GM19372 (cell line): ENCODE data around the gene USP40.

Experiments
- ATAC-seq: cut with Tn5 transposase; IDR thresholded peaks from one replicate; pipeline ENCODE4 v1.9.1; 2021; ENCODE audit warnings: mild to moderate bottlenecking, low read depth, moderate library complexity; ENCODE audit not compliant: unreplicated experiment

The USP40 gene

DNA sequence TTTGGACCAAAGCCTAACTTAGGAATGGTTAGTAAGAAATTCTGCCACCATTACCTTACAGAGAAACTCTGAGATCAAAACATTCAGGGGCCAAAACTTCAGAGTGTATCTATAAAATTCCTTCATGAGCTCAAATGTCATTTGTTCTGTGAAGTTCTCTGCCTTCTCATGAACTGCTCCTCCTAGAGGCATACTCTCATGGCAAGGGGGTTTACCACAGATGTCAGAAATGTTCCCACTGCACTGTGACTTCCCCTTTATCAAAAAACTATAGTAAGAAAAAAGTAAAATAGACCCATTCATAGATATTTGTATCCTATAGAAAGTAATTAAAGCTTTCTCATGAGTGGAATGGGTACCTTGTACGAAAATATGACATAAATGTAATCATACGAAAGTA is 68.5 kb downstream of the USP40 start:
- no peak for ATAC-seq

DNA sequence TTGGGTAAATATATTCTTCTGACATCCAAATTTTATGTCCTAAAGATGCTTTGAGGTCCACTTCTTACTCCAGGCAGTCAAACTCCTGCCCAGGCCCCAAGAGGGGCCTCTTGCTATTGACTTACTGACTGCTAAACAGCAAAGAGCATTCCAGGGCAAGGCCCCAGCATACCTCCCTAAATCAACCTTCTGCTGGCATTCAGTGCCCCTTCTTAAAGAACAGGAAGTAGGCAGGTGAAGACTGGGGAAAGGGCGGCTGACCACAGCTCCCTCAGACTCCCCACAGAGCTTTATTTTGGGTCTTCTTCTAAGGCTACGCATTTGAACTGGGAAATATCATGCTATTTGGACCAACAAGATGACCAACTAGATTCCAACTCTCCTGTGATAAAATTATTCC is 68.9 kb downstream of the USP40 start:
- ATAC-seq = no peak

DNA sequence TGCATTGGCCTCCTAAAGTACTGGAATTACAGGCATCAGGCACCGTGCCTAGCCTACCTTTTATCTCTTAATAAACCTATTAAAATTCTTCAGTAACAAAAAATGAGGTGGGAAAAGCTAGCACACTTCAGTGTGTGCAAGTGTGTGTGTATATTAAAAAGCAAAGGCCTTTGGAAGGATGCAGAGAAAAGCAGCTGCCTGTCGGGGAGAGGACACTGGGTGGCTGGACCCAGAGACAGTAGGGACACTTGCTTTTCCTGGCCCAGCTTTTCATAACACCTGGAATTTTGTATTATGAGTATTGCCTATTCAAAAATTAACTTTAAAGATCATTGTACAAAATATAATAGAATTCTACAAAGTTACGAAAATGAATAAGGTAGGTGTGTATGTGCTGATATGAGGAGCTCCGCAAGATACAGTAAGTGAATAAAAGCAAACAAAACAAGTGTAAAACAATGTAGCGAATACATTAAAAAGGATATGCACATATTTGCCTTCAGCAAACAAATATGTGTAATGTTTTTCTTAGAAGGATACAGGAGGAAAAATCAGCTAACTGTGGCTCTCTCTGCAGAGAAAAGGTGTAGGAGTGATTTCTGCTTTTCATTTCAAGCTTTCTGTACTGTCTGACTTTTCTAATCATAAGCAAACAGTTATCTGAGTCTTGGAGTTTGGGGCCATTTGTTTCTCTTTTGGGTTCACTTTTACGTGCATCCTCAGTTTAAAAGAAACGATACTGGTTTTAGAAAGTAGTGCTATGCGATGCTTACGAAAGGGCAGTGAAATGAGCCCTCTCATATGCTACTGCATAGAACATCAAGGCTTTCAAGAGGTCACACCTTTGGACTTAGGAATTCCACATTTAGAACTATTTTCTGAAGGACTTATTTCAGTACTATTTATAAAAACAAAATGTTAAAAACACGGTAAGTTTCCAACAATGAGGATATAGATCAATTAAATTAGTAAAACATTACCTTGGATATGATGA is 70.8 kb downstream of the USP40 start:
- ATAC-seq = no peak

GRCh38 chr2:233492751-233493150 is 73.8 kb downstream of the USP40 start:
- ATAC-seq = no peak

DNA sequence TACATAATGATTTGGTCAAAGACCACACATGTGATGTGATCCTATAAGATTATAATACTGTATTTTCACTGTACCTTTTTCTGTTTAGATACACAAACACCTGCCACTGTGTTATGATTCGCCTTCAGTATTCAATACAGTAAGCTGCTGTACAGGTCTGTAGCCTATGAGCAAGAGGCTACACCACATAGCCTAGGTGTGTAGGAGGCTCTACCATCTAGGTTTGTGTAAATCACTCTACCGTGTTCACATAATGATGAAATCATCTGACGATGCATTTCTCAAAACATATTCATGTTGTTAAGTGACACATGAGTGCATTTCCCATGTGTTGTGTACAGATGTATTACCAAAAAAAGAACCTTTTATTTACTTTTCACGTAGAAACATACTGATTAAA is 74.5 kb downstream of the USP40 start:
- ATAC-seq = no peak

DNA sequence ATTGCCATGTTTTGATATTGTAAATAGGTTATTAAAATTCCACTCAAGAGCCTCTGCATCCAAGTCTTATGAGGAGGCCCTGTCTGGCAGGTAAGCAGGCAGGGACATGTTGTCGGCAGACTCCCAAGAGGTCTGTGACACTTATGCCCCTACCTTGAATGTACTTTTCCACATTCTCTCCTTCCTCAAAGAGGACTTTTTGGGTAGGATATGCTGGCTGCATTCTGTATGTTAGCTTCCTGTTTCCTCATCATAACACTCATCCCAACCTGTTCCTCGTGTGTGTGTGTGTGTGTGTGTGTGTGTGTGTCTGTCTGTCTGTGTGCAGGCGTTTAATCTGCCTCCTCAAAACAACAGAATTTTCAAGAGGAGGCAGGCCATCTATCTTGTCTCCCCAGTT is 75.3 kb downstream of the USP40 start:
- no peak for ATAC-seq

GRCh38 chr2:233490831-233491230 is 75.8 kb downstream of the USP40 start:
- no peak for ATAC-seq

GRCh38 chr2:233489666-233490065 is 76.9 kb downstream of the USP40 start:
- no peak for ATAC-seq

DNA sequence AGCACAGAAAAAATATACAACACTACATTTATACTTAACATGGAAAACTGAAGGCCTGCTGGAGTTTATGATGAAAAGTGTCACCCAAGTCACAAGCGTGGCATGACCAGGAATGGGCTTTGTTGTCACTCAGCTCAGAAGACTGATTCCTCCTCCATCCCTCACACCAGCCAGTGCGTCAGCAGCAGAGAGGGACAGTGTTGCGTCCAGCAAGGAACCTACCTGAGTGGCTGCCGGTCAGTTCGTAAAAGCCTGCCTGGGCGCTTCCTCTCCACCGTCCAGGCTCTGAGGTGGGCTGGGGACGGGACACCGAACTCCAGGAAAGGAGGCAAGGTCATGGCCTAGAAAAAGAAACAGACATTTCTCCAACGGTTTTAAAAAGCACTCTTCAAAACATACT is 77.4 kb downstream of the USP40 start:
- no peak for ATAC-seq

DNA sequence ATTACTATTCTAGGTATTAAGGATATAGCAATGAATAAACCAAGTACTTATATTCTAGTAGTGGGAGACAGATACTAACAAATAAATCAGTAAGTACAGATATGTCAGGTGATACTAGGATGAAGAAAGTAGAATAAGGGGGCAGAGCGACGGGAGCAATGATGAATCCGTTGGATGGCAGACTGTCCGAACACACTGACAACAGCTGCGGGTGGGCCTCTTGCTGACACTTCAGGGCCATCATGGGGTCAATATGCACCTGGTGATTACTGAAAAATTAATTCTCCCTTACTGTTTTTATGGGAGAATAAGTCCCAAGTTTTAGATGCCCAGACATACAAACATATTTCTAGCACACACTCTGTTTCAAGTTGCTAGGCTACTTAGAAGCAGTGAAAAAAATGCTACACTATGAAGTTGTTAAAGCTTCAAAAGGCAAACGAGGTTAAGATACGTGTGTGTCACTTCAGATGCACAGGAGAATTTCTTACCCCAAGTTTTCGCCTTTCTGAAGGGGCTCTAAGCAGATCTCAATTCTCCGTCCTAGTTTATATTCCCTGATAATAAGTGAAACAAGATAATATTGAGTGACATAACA is 78.7 kb downstream of the USP40 start:
- no peak for ATAC-seq

GRCh38 chr2:233486778-233487552 is 79.6 kb downstream of the USP40 start:
- ATAC-seq = no peak

- no peak for ATAC-seq
Observed at GRCh38 chr2:233486357-233486756, 80.2 kb downstream of the USP40 start.

DNA sequence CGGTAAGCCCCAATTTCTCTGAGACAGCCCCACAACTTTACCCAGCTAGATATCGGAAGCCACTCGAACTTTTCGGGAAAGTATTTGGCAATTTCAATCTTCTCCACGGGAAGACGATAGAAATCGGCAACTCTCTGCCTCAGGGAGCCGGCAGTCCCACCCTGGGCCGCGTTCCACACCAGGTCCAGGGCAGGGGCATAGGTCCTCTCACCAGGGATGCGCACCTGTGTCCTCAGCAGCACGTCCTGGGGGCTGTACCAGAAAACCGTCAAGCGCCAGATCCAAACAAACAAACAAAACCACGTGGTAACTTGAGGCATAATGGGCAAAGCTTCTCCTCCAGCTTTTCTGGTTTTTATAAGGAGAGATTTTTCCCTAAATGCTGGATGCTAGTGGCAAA is 80.9 kb downstream of the USP40 start:
- ATAC-seq = no peak

- ATAC-seq = no peak
Observed at GRCh38 chr2:233482616-233483015, 84.0 kb downstream of the USP40 start.

DNA sequence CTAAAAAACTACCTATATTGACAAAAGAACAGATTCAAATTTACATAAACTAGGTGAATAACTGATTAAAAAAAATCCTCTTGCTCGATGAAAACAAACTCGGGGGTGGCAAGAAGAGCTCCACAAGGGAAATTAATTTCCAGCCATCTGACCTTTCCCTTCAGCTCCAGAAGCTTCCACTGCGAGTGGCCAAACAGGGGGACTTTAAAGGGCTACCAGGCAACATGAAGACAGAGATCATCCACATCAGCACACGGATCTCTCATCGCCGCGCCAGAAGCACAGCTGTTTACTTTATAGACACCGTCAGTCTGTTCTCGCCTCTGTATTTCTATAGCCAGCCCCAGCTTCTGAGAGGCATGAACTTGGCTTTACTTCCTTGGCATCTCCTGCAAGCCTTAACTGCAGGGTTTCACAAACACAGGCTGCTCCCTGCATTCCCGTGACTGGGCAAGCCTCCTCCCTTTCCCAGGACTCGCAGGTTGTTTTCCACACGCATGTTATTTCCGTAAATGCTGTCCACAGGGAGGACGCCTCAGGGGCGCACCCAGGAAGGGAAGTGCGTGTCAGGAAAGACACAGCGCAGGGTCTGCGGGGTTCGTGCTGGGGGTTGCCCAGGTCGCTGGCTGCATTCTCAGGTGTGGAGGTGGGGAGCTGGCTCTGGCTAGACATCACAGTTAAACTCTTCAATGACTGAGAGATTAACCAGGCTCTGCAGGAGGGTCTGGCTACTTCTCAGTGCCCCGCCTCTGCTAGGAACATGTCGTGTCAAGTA is 85.0 kb downstream of the USP40 start:
- ATAC-seq = no peak

- no peak for ATAC-seq
Observed at GRCh38 chr2:233480490-233481202, 85.9 kb downstream of the USP40 start.

GRCh38 chr2:233479616-233480489 is 86.7 kb downstream of the USP40 start:
- ATAC-seq = no peak

- no peak for ATAC-seq
Observed at GRCh38 chr2:233477548-233478433, 88.8 kb downstream of the USP40 start.
